Smooth muscle cell (in vitro differentiated cells): Measurements from ENCODE around the gene KRTAP2-2. TPM values are rescaled to one million over a fixed set of nuclear protein-coding genes. Genes with fewer than 3 reads are reported as not detected.

Experiments
- DNase-seq: peaks from one replicate; lab custom pipeline; 2025; ENCODE audit not compliant: unreplicated experiment; lab: John Stamatoyannopoulos, UW
- H2AFZ ChIP-seq: fragments of 200-600 bp; sonication (generic); 2 replicates; pipeline ENCODE4 v1.6.0; 2016; ENCODE audit warnings: antibody characterized with exemption, low read depth, mild to moderate bottlenecking
- H3F3A ChIP-seq: fragments of 200-600 bp; sonication (generic); 2 replicates; pipeline ENCODE4 v1.6.0; 2017; ENCODE audit warnings: antibody characterized with exemption, low read depth
- H3K27ac ChIP-seq: fragments of 200-600 bp; sonication (generic); 2 replicates; pipeline ENCODE4 v1.5.1; 2016; ENCODE audit warnings: low read depth, mild to moderate bottlenecking
- H3K27me3 ChIP-seq: fragments of 200-600 bp; sonication (generic); 2 replicates; pipeline ENCODE4 v1.6.1; 2016; ENCODE audit warnings: low read depth, mild to moderate bottlenecking
- H3K36me3 ChIP-seq: fragments of 200-600 bp; sonication (generic); 2 replicates; pipeline ENCODE4 v1.5.1; 2016; ENCODE audit warnings: low read depth
- H3K4me1 ChIP-seq: fragments of 200-600 bp; sonication (generic); 2 replicates; pipeline ENCODE4 v1.5.1; 2016; ENCODE audit warnings: low read depth
- H3K4me2 ChIP-seq: fragments of 200-600 bp; sonication (generic); 2 replicates; pipeline ENCODE4 v1.6.0; 2016; ENCODE audit warnings: mild to moderate bottlenecking
- H3K4me3 ChIP-seq: fragments of 200-600 bp; sonication (generic); 2 replicates; pipeline ENCODE4 v1.5.1; 2016; ENCODE audit warnings: mild to moderate bottlenecking
- H3K79me2 ChIP-seq: fragments of 200-600 bp; sonication (generic); 2 replicates; pipeline ENCODE4 v1.6.0; 2016; ENCODE audit warnings: low read depth, mild to moderate bottlenecking
- H3K9ac ChIP-seq: fragments of 200-600 bp; sonication (generic); 2 replicates; pipeline ENCODE4 v1.6.0; 2016; ENCODE audit warnings: low read depth
- H3K9me3 ChIP-seq: fragments of 200-600 bp; sonication (generic); replicated peaks from 2 replicates; pipeline ENCODE4 v1.5.1; 2016; ENCODE audit warnings: low read depth
- H4K20me1 ChIP-seq: fragments of 200-600 bp; sonication (generic); 2 replicates; pipeline ENCODE4 v1.6.0; 2016; ENCODE audit warnings: low read depth
- CTCF ChIP-seq: fragments of 200-600 bp; sonication (generic); IDR thresholded peaks from 2 replicates; pipeline ENCODE4 v1.5.1; 2017; ENCODE audit warnings: borderline replicate concordance, mild to moderate bottlenecking, antibody characterized with exemption; ENCODE audit not compliant: insufficient read depth, poor library complexity, severe bottlenecking
- WGBS: methylation state at CpG from one replicate; pipeline ENCODE4 v1.1.7; 2016; ENCODE audit warnings: low lambda C conversion rate; 5-methylcytosine and 5-hydroxymethylcytosine counted together
- polyA plus RNA-seq: library from polyadenylated mRNA; unstranded; fragments of >200 nt; fragmentation: Nextera tagmentation; extraction: Ambion mirVana; gene quantifications from 2 replicates; pipeline ENCODE4 v1.2.1, GENCODE V29; 2016
- total RNA-seq: library from RNA; depleted of rRNA; stranded (reverse); fragments of >200 nt; gene quantifications from 2 replicates; pipeline ENCODE4 v1.2.3, GENCODE V29; 2014

KRTAP2-2 gene
- total and polyA plus RNA-seq, 2 experiments from 2014 or later = not detected

GRCh38 chr17:41020336-41020735 lies 34.7 kb downstream of the KRTAP2-2 start:
- H3F3A ChIP-seq = no peaks in the 10 kb centered on the region
- no peaks in the 10 kb centered on the region for H3K4me1 ChIP-seq
- H3K36me3 ChIP-seq = no peaks in the 10 kb centered on the region
- no peak overlapping the region for H2AFZ ChIP-seq
- no peak for DNase-seq
- H3K4me3 ChIP-seq = no peak overlapping the region
- H3K79me2 ChIP-seq = no peaks in the 10 kb centered on the region
- H3K27ac ChIP-seq = no peak overlapping the region
- no peak overlapping the region for H3K9ac ChIP-seq
- H3K4me2 ChIP-seq = no peak overlapping the region
- no peaks in the 10 kb centered on the region for H4K20me1 ChIP-seq
- H3K9me3 ChIP-seq = no peaks in the 10 kb centered on the region
- no peak for TF ChIP-seq CTCF
- no peaks in the 10 kb centered on the region for H3K27me3 ChIP-seq

GRCh38 chr17:41019415-41019814 lies 35.6 kb downstream of the KRTAP2-2 start:
- 94% methylated on average over 3 of the region's 3 CpGs for WGBS
- Histone ChIP-seq H3K79me2 (no peaks in the 10 kb centered on the region), H3K36me3 (no peaks in the 10 kb centered on the region), H3K4me3 (no peak overlapping the region), H3K9ac (no peak overlapping the region), H4K20me1 (no peaks in the 10 kb centered on the region), H3K27ac (no peak overlapping the region), H3K4me2 (no peak overlapping the region), H3F3A (no peaks in the 10 kb centered on the region), H2AFZ (no peak overlapping the region), H3K9me3 (no peaks in the 10 kb centered on the region), H3K4me1 (no peaks in the 10 kb centered on the region), H3K27me3 (no peaks in the 10 kb centered on the region)
- no peak for TF ChIP-seq CTCF
- DNase-seq = no peak

GRCh38 chr17:41018541-41018940 lies 36.5 kb downstream of the KRTAP2-2 start:
- Histone ChIP-seq H3K9ac (no peak overlapping the region), H3K4me2 (no peak overlapping the region), H3K36me3 (no peaks in the 10 kb centered on the region), H3K27me3 (no peaks in the 10 kb centered on the region), H3K9me3 (no peaks in the 10 kb centered on the region), H2AFZ (no peak overlapping the region), H3F3A (no peaks in the 10 kb centered on the region), H3K27ac (no peak overlapping the region), H4K20me1 (no peaks in the 10 kb centered on the region), H3K4me3 (no peak overlapping the region), H3K4me1 (no peaks in the 10 kb centered on the region), H3K79me2 (no peaks in the 10 kb centered on the region)
- WGBS = 90% methylated on average over 3 of the region's 3 CpGs
- no peak for TF ChIP-seq CTCF
- no peak for DNase-seq

GRCh38 chr17:41016578-41017215 lies 38.3 kb downstream of the KRTAP2-2 start:
- Histone ChIP-seq H3K27ac (no peak overlapping the region), H3K4me2 (no peak overlapping the region), H3K79me2 (no peaks in the 10 kb centered on the region), H2AFZ (no peak overlapping the region), H4K20me1 (no peaks in the 10 kb centered on the region), H3K4me3 (no peak overlapping the region), H3K9ac (no peak overlapping the region), H3K36me3 (no peaks in the 10 kb centered on the region), H3K27me3 (no peaks in the 10 kb centered on the region), H3K4me1 (no peaks in the 10 kb centered on the region), H3F3A (no peaks in the 10 kb centered on the region), H3K9me3 (no peaks in the 10 kb centered on the region)
- no peak for DNase-seq
- no peak for TF ChIP-seq CTCF
- 93% methylated on average over 13 of the region's 13 CpGs for WGBS
